SKM-1 (cell line): ENCODE results near the gene SPINT2.
"Not testable (repeated sequence)": the region's sequence is repeated elsewhere in the genome, so short reads cannot be mapped to it uniquely, and the experiment has no call there.

Experiments
- DNase-seq: peaks from one replicate; lab custom pipeline; 2025; ENCODE audit not compliant: unreplicated experiment; lab: John Stamatoyannopoulos, UW

Gene SPINT2

DNA sequence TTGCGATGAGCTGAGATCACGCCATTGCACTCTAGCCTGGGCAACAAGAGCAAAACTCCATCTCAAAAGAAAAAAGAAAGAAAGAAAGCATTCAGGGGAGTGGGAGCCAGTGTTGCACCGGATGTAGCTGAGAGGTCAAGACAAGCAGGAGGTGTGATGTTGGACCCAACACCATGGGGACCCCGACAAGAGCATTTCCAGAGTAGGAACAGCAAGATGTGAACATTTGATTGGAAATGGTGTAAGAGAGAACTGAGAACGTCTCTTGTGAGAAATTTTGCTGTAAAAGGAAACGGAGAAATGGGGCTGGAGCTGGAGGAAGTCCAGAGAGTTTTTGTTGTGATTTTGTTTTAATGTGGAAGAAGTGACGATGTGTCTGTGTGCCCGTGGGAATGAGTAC is 24.6 kb upstream of the SPINT2 start:
- DNase-seq, result no peak

- no peak for DNase-seq
These were observed 21.1 kb upstream of the SPINT2 start for GRCh38 chr19:38243279-38243673.

DNA sequence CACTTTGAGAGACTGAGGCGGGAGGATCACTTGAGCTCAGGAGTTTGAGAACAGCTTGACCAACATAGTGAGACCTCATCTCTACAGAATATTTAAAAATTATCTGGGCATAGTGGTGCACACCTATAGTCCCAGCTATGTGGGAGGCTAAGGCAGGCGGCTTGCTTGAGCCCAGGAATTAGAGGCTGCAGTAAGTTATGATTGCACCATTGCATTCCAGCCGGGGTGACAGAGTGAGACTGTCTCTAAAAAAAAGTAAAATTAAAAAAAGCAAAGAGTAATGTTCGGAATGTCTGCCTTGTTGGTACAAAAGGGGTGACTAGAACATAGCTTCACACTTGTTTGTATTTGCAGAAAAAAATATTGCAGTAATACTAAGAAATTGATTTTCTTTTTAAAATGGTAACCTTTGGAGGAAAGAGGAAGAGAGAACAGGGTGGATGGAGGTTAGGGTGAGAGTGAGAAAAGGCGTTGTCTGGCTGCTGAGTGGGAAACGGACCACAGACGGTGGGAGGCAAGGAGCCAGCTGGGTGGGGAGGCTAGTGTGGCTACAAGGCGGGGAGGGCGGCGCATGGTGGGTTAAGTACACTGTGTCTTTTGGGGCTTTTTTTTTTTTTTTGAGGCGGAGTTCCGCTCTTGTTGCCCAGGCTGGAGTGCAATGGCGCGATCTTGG is 18.4 kb upstream of the SPINT2 start:
- DNase-seq, result no peak

DNA sequence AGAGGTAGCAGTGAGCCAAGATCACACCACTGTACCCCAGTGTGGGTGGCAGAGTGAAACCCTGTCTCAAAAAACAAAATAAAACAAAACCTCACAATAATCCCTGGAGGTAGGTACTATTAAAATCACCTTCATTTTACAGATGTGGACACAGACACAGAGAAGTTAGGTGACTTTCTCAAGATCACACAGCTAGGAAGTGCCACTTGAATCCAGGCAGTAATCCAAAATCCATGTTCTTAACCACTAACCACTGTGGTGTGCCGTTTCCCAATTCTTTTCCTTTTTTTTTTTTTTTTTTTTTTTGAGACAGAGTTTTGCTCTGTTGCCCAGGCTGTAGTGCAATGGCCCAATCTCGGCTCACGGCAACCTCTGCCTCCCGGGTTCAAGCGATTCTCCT is 17.2 kb upstream of the SPINT2 start:
- DNase-seq, result no peak

DNA sequence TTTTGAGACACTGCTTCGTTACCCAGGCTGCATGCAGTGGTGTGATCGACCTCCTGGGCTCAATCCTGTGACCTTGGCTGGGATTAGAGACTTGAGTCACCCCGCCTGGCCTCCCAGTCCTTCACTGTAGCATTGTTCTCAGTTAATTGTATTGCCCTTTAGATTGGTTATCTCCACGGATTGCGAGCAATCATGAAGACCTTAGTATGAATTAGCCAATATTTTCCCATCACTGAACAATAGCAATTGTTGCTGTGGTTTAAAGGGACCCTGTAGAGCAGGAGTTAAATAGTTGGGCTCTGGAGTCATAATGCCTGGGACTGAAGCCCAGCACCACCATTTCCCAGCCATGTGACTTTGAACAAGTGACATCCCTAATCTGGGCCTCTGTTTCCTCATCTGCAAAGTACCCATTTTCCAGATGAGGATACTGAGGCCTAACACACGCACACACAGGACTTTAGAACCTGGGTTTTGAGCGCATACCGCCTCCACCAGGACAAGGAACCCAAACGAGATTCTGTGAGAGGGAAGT is 16.6 kb upstream of the SPINT2 start:
- no peak for DNase-seq

DNA sequence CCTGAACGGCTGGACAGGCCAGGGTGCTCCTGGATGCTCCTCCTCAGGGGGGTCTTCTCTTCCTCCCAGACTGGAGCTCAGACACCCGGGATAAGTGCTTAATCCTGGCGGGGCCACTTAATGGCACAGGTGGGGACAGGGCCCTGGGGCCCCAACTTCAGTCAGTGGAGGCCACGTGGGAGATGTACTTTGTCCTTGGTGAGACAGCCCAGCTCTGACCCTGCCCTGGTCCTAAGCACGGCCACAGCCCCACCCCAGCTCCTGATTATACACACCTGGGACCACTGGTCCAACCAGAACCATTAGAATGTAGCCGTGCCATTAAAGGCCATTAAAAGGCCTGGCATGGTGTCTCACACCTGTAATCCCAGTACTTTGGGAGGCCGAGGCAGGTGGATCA is 16.0 kb upstream of the SPINT2 start:
- DNase-seq, result no peak

DNA sequence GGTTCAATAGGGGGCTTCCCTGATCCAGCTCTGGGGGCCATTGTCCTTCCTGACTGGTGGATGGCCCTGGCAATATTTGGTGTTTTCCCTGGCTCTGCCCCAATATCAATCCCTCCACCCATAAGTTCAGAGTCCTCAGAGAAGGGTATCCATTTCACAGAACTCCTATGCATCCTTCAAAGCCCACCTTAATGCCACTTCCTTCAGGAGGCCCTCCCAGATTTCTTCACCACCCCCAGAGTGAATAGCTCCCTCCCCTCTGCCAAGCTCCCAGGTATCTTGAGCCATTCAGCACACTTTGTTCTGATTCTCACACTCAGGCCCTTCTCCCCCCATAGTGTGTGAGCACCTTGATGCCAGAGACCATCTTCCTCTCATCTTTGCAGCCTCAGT is 13.9 kb upstream of the SPINT2 start:
- no peak for DNase-seq

GRCh38 chr19:38250821-38251563 is 13.4 kb upstream of the SPINT2 start:
- no peak for DNase-seq

DNA sequence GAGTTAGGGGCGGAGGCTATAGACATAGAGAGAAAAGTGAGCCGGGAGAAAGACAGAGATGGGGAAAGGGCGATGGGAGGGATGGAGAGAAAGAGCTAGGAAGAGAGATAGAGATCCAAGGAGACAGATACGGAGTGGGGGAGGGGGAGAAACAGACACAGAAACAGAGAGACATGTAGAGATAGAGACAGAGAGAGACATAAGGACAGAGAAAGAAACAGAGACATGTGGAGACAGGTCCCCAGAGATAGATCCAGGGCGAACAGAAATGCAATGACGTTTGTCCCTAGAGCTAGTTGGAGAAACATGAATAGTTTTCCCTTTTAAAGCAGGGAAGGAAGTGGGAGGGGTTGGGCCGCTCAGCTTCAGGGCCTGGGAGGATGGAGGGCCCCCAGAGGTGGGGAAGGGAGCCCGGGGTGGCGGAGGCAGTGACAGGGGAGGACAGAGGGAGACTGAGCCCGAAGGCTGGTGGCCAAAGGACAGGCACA is 12.8 kb upstream of the SPINT2 start:
- DNase-seq, result no peak

DNA sequence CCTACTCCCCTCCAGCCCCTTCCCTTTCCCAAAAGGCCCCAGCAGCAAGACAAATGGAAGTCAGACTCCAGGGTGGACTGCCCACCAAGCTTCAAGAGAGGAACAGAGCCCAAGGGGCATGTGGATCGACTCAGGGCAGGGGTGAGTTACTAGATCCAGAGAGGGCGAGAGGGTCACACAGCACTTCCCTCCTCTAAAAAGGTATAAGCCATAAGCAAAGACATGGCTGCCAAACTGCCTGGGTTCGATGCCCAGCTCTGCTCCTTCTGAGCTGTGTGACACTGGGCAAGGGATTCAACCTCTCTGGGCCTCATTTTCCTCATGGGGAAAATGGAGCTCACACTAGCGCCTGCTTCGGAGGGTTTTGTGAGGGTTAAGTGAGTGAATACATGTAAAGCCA is 12.0 kb upstream of the SPINT2 start:
- DNase-seq, result no peak

- DNase-seq, result no peak
These were observed 11.3 kb upstream of the SPINT2 start for GRCh38 chr19:38252941-38253691.

DNA sequence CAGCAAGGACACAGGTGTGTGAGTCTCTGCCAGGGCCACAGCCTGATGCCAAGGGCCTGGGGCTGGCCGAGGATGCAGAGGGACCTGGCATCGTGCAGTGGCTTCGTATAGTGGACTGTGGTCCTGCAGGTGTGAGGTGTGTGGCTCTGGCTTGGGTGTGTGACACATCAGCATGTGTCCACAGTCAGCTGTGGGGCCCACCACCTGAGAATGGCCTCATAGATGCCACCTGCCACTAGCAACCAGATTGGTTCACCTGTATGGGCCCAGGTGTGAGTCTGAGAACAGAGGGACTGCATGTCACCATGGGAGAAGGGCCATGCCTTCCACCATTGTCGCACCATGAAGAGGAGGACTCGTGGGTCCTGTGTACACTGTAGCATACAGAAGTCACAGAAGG is 10.6 kb upstream of the SPINT2 start:
- DNase-seq, result no peak

DNA sequence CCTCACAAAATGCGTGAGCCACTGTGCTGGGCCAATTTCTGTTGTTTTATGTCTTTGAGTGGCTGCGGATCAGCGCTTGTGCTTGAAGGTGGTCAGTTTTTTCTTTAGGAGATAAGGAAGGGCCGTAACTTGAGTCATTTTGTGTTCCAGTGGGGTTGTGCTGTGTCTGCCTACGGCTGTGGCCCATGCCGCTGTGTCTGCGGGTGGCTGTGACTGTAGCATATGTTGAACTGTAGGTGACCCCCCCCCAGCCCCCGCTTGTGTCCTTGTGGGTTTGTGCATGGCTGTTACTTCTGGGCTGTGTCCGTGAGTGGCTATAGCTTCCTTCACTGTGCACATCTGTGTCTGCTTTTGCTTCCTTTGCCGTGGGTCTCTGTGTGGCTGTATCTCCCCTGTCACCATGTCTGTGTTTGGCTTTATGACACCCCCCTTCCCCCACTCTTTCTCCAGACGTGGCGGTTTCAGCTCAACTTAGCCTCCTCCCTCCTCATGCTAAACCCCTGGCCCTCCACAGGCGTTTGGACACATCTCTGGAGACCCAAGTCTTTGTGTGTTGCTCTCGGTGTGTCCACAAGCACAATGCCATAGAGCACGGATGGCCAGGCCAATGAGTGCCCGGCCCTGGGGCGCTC is 8.9 kb upstream of the SPINT2 start:
- DNase-seq, result no peak

DNA sequence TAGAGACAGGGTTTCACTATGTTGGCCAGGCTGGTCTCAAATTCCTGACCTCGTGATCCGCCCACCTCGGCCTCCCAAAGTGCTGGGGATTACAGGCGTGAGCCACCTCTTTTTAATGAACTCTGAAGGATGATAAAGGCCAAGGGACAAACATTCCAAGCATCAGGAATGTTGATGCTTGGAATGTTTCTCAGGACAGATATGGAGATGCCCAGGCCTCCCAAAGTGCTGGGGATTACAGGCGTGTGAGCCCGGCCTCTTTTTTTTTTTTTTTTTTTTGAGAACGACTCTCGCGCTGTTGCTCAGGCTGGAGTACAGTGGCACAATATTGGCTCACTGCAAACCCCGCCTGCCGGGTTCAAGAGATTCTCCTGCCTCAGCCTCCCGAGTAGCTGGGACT is 2.4 kb upstream of the SPINT2 start:
- DNase-seq, result not testable (repeated sequence)

DNA sequence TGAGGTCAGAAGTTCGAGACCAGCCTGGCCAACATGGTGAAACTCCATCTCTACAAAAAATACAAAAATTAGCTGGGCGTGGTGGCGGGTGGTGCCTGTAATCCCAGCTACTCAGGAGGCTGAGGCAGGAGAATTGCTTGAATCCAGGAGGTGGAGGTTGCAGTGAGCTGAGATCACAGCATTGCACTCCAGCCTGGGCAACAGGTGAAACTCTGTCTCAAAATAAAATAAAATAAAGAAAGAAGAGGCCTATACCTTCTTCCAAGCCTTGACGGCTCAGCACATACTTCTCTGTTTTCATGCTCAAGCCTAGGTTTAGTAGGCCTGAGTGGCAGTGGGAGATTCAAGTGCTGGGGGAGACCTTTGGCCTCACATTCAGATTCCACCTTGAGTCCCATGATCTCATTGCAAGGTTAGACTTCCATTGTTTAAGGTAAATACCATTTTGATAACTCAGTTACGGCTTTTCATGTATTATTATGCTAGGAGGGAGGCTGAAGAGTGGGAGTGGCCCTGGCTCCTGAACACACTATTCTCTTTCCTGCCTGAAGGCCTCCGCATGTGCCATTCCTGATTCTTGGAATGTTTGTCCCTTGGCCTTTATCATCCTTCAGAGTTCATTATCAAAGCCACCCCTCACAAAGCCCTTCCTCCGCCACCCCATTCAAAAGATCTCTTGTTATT is 1.6 kb upstream of the SPINT2 start:
- no peak for DNase-seq

DNA sequence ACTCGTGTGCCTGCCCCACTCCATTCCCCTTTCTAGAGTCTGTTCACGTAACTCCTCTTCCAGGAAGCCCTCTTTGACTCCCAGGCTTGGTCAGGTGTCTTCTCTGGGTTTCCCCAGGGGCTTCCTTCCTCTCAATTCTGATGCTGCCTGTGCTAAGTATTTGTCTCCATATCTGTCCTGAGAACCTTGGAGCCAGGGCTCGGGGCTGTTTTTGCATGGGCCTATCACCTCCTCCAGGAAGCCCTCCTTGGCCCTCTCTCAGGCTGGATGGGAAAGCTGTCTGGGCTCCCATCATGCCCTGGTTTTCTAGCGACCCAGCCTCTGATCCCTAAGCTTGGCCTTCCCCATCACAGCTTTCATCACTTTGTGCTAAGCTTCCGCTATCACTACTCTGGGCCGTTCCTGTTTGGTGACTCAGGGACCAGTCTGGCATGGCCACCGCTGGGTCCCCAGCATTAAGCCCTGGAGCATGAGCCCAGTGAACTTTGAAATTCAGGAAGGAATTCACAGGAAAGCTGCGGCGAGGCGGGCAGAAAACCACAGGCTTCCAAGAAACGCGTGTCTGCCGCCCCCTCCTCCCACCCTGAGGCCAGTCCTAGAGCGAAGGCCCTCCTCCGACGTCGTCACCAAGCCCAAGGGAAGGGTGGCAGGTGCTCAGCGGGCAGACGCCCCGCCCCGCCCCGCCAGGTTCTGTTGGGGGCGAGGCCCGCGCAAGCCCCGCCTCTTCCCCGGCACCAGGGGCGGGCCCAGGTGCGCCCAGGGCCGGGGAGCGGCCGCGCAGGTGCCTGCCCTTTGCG is 486 bp upstream of the SPINT2 start:
- DNase-seq, result no peak

GRCh38 chr19:38265213-38265861 is 964 bp downstream of the SPINT2 start:
- no peak for DNase-seq

DNA sequence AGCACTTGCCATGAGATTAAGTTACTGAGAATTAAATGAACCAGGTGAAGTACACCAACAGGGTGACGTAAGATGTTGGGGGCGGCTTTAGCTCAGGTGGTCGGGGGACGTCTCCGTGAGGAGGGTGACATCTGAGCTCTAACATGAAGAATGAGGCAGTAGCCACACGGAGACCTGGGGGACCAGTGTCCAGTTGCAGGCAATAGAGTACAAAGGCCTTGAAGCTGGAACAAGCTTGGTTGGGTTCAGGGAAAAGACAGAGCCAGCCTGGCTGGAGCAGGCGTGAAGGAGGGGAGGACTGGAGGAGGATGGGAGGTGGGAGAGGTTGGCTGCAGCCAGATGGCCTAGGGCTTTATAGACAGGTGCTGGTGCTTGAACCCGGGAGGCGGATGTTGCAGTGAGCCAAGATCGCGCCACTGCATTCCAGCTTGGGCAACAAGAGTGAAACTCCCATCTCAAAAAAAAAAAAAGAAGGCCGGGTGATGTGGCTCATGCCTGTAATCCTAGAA is 1.6 kb downstream of the SPINT2 start:
- no peak for DNase-seq

- DNase-seq, result no peak
These were observed 2.7 kb downstream of the SPINT2 start for GRCh38 chr19:38266981-38267597.
